GM18870 (cell line): ENCODE results near the gene NHLH2.

Source experiments
- ATAC-seq: cut with Tn5 transposase; IDR thresholded peaks from one replicate; pipeline ENCODE4 v1.9.1; 2021; ENCODE audit warnings: moderate library complexity; ENCODE audit not compliant: unreplicated experiment

NHLH2 gene

GRCh38 chr1:115805597-115805996, 35.3 kb downstream of the NHLH2 start:
- no peak for ATAC-seq

- ATAC-seq, result no peak
These were observed 38.5 kb downstream of the NHLH2 start for GRCh38 chr1:115802416-115802815.

GRCh38 chr1:115797486-115797885, 43.4 kb downstream of the NHLH2 start:
- ATAC-seq, result no peak

- ATAC-seq, result no peak
These were observed 44.0 kb downstream of the NHLH2 start for GRCh38 chr1:115796897-115797296.

GRCh38 chr1:115796036-115796435, 44.9 kb downstream of the NHLH2 start:
- ATAC-seq, result no peak

GRCh38 chr1:115794976-115795639, 45.8 kb downstream of the NHLH2 start:
- ATAC-seq, result no peak

- ATAC-seq, result no peak
These were observed 47.8 kb downstream of the NHLH2 start for GRCh38 chr1:115793162-115793561.

- no peak for ATAC-seq
These were observed 49.1 kb downstream of the NHLH2 start for GRCh38 chr1:115791816-115792215.

- no peak for ATAC-seq
These were observed 50.1 kb downstream of the NHLH2 start for GRCh38 chr1:115790846-115791245.

- ATAC-seq, result no peak
These were observed 50.6 kb downstream of the NHLH2 start for GRCh38 chr1:115790356-115790755.
